GM10266 (cell line): ENCODE measurements around the gene SLC7A9.

ENCODE experiments used
- DNase-seq: peaks from one replicate; pipeline ENCODE4 v3.0.0; 2012; ENCODE audit errors: extremely low spot score
- CTCF ChIP-seq: IDR thresholded peaks from 2 replicates; pipeline ENCODE4 v1.5.1; 2012; ENCODE audit warnings: mild to moderate bottlenecking, low read depth; ENCODE audit not compliant: control insufficient read depth, insufficient read depth; ENCODE audit errors: missing control alignments

Gene SLC7A9

DNA sequence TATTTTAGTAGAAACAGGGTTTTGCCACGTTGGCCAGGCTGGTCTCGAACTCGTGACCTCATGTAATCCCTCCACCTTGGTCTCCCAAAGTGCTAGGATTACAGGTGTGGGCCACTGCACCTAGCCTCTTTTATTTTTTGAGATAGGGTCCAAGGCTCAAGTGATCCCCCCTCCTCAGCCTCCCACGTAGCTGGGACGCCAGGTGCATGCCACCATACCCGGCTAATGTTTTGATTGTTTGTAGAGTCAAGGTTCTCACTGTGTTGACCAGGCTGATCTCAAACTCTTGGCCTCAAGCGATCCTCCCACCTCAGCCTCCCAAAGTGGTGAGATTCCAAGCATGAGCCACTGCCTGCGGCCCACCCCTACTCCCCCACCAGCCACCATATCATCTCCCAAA, 6.3 kb downstream of the SLC7A9 start:
- DNase-seq = no peak
- TF ChIP-seq CTCF = no peak

DNA sequence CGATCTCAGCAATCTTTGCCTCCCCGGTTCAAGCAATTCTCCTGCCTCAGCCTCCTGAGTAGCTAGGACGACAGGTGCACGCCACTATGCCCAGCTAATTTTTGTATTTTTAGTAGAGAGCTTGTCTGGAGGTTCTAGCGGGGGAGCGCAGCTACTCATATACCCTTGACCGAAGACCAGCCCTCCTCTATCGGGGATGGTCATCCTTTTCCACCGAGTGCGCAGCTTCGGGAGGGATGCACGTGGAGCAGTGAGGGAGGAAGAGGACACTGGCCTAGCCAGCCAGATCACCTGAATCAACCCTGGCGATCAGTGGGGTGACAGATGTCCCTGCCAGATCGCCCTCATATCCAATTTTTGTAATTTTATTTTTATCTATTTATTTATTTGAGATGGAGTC, 6.8 kb downstream of the SLC7A9 start:
- TF ChIP-seq CTCF = no peak
- no peak for DNase-seq

DNA sequence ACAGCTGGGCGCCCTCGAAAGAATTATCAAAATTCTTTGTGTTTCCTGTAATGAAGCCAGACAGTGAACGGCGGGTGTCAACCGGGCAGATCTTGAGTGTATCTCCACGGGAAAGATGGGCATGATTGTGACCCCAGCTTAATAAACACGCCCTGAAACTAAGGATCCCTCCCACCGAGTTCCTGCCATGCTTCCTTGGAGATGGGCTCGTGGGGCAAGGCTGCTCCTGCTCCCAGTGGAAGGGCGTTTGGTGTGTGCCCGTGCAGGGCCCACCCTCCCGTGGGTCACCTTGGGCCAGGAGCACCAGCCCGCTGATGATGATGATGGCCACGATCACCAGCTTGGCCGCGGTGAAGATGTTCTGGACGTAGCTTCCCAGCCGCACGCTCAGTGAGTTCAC, 7.4 kb downstream of the SLC7A9 start:
- TF ChIP-seq CTCF = no peak
- DNase-seq = no peak

- no peak for TF ChIP-seq CTCF
- DNase-seq = no peak
Measured at GRCh38 chr19:32861596-32861995, 8.0 kb downstream of the SLC7A9 start.

- TF ChIP-seq CTCF = no peak
Measured at GRCh38 chr19:32859591-32859990, 10.0 kb downstream of the SLC7A9 start.

GRCh38 chr19:32858559-32858958, 11.0 kb downstream of the SLC7A9 start:
- no peak for TF ChIP-seq CTCF
- no peak for DNase-seq

More at GRCh38 chr19:32859591-32859990, 10.0 kb downstream of the SLC7A9 start:
- DNase-seq = no peak

- DNase-seq = no peak
- TF ChIP-seq CTCF = no peak
Measured at GRCh38 chr19:32858155-32858554, 11.4 kb downstream of the SLC7A9 start.
